PFSK-1 (cell line): ENCODE data around the gene C9orf43.

Experiments
- FOXP2 ChIP-seq: optimal IDR thresholded peaks from 2 replicates; pipeline ENCODE3; 2011; ENCODE audit warnings: borderline replicate concordance, control low read depth, inconsistent platforms; ENCODE audit not compliant: insufficient read depth; ENCODE audit errors: extremely low read length, extremely low read depth
- POLR2AphosphoS5 ChIP-seq: IDR thresholded peaks from 2 replicates; pipeline ENCODE4 v1.6.1; 2012; ENCODE audit warnings: low read depth, mild to moderate bottlenecking, control low read depth, low read length, moderate library complexity
- SIN3A ChIP-seq: IDR thresholded peaks from 2 replicates; pipeline ENCODE4 v1.6.1; 2012; ENCODE audit warnings: mild to moderate bottlenecking, low read length, moderate library complexity, borderline replicate concordance; ENCODE audit not compliant: insufficient read depth
- TAF1 ChIP-seq: IDR thresholded peaks from 2 replicates; pipeline ENCODE4 v1.6.1; 2012; ENCODE audit warnings: low read length, control low read depth, borderline replicate concordance; ENCODE audit not compliant: insufficient read depth
- TF ChIP-seq, protein P1 (sequence below), 2 experiments: IDR thresholded peaks; 2 replicates each; pipeline versions ENCODE4 v1.6.1 to v1.8.0; 2011 to 2012; ENCODE audit warnings: low read depth in 2 of 2, low read length in 2 of 2, control low read depth in 1 of 2, inconsistent platforms in 1 of 2, mild to moderate bottlenecking in 1 of 2, moderate library complexity in 1 of 2; ENCODE audit not compliant: insufficient read depth in 1 of 2

C9orf43 gene

GRCh38 chr9:113461943-113462342 is 51.4 kb downstream of the C9orf43 start:
- TF ChIP-seq, protein P1, sequence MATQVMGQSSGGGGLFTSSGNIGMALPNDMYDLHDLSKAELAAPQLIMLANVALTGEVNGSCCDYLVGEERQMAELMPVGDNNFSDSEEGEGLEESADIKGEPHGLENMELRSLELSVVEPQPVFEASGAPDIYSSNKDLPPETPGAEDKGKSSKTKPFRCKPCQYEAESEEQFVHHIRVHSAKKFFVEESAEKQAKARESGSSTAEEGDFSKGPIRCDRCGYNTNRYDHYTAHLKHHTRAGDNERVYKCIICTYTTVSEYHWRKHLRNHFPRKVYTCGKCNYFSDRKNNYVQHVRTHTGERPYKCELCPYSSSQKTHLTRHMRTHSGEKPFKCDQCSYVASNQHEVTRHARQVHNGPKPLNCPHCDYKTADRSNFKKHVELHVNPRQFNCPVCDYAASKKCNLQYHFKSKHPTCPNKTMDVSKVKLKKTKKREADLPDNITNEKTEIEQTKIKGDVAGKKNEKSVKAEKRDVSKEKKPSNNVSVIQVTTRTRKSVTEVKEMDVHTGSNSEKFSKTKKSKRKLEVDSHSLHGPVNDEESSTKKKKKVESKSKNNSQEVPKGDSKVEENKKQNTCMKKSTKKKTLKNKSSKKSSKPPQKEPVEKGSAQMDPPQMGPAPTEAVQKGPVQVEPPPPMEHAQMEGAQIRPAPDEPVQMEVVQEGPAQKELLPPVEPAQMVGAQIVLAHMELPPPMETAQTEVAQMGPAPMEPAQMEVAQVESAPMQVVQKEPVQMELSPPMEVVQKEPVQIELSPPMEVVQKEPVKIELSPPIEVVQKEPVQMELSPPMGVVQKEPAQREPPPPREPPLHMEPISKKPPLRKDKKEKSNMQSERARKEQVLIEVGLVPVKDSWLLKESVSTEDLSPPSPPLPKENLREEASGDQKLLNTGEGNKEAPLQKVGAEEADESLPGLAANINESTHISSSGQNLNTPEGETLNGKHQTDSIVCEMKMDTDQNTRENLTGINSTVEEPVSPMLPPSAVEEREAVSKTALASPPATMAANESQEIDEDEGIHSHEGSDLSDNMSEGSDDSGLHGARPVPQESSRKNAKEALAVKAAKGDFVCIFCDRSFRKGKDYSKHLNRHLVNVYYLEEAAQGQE (IDR thresholded peaks at IDR 0.05; ENCODE audit: insufficient read depth in 1 of 2, low read depth in 2 of 2, low read length in 2 of 2) = no peak
- TF ChIP-seq TAF1 (no peak), SIN3A (no peak), FOXP2 (no peak), POLR2AphosphoS5 (no peak)

DNA sequence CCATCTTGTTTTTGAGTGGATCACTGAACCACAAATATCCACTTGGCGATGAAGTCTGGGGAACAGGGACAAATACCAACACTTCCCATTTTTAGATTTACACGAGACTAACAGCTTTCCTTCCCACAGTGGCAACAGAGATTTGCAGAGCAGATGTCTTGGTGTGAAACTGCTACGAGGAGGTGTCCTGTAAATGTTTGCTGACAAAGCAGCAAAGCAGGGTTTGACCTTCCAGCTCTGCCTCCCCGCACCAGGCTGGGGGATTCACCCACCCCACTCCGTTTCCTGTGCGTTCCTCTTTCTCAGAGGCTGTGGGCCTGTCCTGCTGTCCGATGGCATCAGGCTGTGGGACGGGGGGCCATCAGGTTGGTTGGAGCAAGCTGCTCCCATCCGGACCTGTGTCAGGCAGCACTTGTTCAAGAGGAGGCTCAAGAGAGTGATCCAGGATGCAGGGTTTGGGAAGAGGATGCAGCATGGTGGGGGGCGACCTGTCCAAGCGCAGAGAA is 52.3 kb downstream of the C9orf43 start:
- no peak for TF ChIP-seq TAF1
- TF ChIP-seq, protein P1 (IDR thresholded peaks at IDR 0.05; ENCODE audit: insufficient read depth in 1 of 2, low read depth in 2 of 2, low read length in 2 of 2) = no peak

GRCh38 chr9:113463418-113464285 is 53.1 kb downstream of the C9orf43 start, which contains the start of gene RGS3:
TSS of gene RGS3 (plus strand) at chr9:113463727. CDS start at chr9:113463803, 76 bp downstream.
- TF ChIP-seq FOXP2 = no peak
- TF ChIP-seq POLR2AphosphoS5 = no peak
- no peak for TF ChIP-seq TAF1
- TF ChIP-seq, protein P1 (IDR thresholded peaks at IDR 0.05; ENCODE audit: insufficient read depth in 1 of 2, low read depth in 2 of 2, low read length in 2 of 2) = no peak
- TF ChIP-seq SIN3A = no peak

GRCh38 chr9:113464286-113464660 is 53.7 kb downstream of the C9orf43 start:
- TF ChIP-seq FOXP2 (no peak), POLR2AphosphoS5 (no peak), TAF1 (no peak), SIN3A (no peak)
- TF ChIP-seq, protein P1 (IDR thresholded peaks at IDR 0.05; ENCODE audit: insufficient read depth in 1 of 2, low read depth in 2 of 2, low read length in 2 of 2) = no peak
